ENCODE results near the gene SLC26A6. TPM values are rescaled to one million over a fixed set of nuclear protein-coding genes. Genes with fewer than 3 reads are reported as not detected.

Gene SLC26A6, protein sequence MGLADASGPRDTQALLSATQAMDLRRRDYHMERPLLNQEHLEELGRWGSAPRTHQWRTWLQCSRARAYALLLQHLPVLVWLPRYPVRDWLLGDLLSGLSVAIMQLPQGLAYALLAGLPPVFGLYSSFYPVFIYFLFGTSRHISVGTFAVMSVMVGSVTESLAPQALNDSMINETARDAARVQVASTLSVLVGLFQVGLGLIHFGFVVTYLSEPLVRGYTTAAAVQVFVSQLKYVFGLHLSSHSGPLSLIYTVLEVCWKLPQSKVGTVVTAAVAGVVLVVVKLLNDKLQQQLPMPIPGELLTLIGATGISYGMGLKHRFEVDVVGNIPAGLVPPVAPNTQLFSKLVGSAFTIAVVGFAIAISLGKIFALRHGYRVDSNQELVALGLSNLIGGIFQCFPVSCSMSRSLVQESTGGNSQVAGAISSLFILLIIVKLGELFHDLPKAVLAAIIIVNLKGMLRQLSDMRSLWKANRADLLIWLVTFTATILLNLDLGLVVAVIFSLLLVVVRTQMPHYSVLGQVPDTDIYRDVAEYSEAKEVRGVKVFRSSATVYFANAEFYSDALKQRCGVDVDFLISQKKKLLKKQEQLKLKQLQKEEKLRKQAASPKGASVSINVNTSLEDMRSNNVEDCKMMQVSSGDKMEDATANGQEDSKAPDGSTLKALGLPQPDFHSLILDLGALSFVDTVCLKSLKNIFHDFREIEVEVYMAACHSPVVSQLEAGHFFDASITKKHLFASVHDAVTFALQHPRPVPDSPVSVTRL
- total RNA-seq = 20.8 and 27.6 TPM in 2 replicates

DNA sequence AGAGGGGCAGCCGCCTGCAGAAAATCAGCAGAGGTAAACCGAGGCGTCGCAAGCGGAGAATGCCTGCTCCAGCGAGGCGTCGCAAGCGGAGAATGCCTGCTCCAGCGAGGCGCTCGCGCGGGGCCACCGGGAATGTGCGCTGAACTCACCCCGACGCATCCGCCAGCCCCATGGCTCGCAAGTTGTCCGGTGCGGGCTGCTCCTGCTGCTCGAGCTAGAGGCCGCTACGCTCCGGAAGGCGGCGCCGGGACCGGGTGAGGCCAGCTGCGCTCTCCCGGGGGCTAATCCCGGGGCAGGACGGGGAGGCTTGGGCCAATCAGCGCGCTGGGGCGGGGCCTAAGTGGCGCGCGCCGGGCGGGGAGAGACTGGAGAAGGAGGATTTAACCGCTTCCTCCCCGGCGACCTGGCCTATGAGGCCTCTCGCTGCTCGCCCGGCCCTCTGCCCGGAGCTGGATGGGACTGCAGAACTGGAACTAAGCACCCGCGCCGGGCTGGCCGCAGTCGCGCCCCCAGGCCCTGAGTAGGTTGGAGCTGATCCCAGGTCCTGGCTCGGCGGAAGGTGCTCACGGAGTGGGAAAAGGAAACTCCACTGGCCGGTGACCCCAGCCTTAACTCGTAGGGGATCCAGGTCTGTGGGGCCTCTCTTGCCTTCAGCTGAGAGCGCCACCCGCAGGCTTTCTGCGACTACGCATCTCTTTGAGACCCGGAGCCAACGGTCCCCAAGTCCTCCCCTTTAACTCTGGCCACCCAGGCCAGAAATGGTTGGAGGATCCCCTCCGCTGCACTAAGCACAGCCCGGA is at the start of gene SLC26A6:
Gene SLC26A6 (minus strand): TSS at position 240 of the 800 bp plus-strand sequence. CDS start 68 bp downstream, at position 172.

DNA sequence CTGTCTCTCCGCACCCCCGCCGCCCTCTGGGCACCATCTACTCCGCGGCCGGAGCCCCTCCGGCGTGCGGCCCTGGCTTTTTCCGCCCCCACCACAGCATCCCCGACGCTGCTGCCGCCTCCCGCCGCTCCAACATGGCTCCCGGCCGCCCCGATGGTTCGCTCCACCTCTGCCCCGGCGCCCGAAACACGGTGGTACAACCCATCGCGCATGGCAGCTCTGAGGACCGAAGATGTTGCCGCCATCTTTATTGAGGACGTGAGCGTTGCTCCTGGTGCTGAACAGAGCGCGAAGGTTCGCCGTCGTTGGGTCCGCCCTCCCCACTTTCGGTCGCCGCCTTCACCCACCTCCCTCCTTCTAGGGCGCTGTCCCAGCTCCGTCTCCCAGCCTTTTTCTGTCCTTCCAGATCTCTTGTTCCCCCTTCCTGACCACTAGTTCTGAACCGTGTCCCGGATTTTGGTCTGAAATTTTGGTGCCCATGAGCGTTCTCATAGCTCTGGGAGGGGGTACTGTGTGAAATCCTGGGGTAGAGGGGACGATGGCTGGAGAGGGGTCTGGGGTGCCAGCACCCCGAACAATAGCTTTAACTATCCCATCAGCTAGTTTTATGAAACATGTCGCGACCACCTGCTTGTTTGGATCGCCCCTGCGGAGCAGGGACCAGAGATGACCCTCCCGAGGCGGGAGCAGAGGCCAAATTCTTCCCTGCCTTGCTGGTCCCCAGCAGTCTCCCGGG is 27.7 kb upstream of the SLC26A6 start, which contains the start of gene CELSR3:
Gene CELSR3 (minus strand): TSS at position 134 of the 736 bp plus-strand sequence. CDS start 252 bp downstream, outside the sequence.

DNA sequence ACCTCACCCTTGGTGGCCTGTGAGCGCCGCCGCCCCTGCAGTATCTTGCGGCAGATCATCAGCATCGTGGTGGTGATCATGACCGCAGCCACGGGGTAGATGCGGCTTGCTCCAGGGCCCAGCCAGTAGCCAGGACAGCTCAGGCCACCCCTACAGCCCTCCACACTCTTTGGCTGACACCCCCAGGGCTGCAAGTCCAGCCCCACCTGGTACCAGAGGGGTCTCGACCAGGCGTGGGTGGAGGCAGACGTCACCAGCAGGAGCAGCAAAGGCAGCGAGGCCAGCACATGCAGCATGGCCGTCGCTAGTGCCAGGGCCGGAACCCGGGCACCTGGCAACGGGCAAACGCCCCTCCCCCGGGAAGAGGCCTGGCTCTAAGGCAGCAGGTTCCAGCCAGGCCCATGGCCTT is 13.8 kb downstream of the SLC26A6 start, which contains the start of gene TMEM89:
Gene TMEM89 (minus strand): TSS at position 309 of the 409 bp plus-strand sequence. CDS start 13 bp downstream, at position 296.

DNA sequence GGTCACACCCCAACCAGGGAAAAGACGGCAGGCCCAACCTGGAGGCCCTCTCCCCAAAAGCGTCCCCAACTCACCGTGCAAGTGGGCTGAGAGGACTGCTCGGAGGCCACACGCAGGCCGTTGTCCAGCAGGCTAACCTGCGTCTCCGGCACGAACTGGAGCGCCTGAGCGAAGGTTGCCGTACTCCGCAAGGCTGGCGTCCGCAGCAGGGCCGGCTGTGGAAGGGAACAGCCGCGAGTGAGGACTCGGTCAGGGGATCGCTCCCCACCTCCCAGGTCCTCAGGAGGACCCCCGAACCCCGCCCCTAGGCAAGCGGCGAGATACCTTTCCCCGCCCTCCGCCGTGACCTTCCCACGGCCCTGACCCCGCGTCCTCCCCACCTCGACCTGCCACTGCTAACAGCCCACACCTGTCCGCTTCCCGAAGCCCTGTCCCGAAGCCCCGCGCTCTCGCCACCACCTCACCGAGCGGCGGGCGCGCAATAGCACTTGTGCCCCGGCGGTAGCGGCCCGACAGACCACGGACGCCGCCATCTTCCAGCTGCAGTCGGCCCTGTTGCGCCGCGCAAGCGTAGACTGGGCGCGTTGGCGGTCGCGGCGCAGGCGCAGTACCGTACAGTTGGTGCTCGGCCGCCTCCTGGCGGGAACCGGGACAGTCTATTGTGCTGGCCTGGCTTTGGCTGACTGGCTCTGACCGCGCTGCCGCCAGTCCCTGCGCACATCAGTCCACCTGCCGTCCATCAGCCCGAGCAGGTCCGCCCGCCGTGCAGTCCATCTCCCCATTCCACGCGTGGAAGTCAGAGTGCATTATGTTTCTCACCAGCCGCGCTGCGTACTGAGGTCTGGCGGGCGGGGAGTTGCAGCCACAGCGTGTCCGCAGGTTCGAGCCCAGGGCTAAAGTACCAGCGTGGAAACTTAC is 25.9 kb downstream of the SLC26A6 start, which contains the start of gene UQCRC1:
Gene UQCRC1 (minus strand): TSS at position 559 of the 918 bp plus-strand sequence. CDS start 26 bp downstream, at position 533.

DNA sequence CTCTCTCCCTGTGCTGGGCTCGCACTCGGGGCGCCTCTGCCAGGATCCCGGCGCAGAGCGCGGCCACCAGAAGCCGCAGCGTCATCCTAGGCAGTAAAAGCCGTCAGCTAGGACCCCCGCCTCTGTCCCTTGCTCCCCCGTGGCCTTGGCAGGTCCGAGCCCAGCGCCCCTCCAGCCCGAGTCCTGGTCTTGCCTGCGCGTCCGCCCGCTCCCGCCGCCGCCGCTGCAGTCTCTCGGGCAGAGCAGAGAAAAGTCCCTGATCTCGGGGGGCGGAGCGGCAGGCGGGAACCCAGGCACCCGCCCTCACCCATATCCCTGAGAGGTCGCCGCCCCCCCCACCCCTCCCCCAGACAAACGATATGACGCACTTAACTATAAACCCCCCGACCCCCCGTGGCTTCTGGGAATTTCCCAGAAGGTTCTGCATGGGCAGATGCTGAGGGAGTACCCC is 40.2 kb downstream of the SLC26A6 start, which contains the start of gene COL7A1:
Gene COL7A1 (minus strand): TSS at position 255 of the 451 bp plus-strand sequence. CDS start 170 bp downstream, at position 85.

Small RNA genes within 50 kb of the gene (small RNA-seq; reads per million reads assigned to genes)
- not detected for gene AC141002.1

Other genes with a start within 250 kb of the SLC26A6 start
- gene PLXNB1, start 205.4 kb downstream of the SLC26A6 start, total RNA-seq = 23.6 and 26.9 TPM in 2 replicates
- gene CCDC51, start 195.3 kb downstream of the SLC26A6 start, total RNA-seq = 17.8 and 20.6 TPM in 2 replicates
- 200 and 210 TPM in 2 replicates for gene TMA7, start 195.2 kb downstream of the SLC26A6 start, total RNA-seq
- 7.2 TPM in 2 replicates for gene ATRIP, start 188.7 kb downstream of the SLC26A6 start, total RNA-seq
- 103 and 127 TPM in 2 replicates for gene SHISA5, start 131.3 kb downstream of the SLC26A6 start, total RNA-seq
- gene PFKFB4, start 78.7 kb downstream of the SLC26A6 start, total RNA-seq = 12.5 and 13.3 TPM in 2 replicates
- 0.13 and 0.22 TPM in 2 replicates for gene UCN2, start 71.7 kb downstream of the SLC26A6 start, total RNA-seq
- gene COL7A1, start 40.1 kb downstream of the SLC26A6 start, total RNA-seq = 3.5 and 3.9 TPM in 2 replicates
- gene UQCRC1, start 25.8 kb downstream of the SLC26A6 start, total RNA-seq = 210 and 251 TPM in 2 replicates
- gene TMEM89, start 13.7 kb downstream of the SLC26A6 start, total RNA-seq = not detected in 2 replicates
- gene CELSR3, start 27.4 kb upstream of the SLC26A6 start, total RNA-seq = 1.3 and 1.4 TPM in 2 replicates
- gene NCKIPSD, start 50.5 kb upstream of the SLC26A6 start, total RNA-seq = 9.7 and 17.1 TPM in 2 replicates
- 41.0 and 47.2 TPM in 2 replicates for gene IP6K2, start 81.8 kb upstream of the SLC26A6 start, total RNA-seq
- 56.5 and 62.1 TPM in 2 replicates for gene PRKAR2A, start 212.4 kb upstream of the SLC26A6 start, total RNA-seq

Measured in articular chondrocyte of knee joint (primary cell).